GM21786 (cell line): ENCODE results near the gene PREX1.
A peak's percentile ranks its signal among the peaks of the same experiment; 100 is the strongest.

Experiments
- ATAC-seq: cut with Tn5 transposase; IDR thresholded peaks from one replicate; pipeline ENCODE4 v1.9.1; 2021; ENCODE audit not compliant: unreplicated experiment

The PREX1 gene

GRCh38 chr20:48737434-48738093 lies 90.2 kb downstream of the PREX1 start:
- no peak for ATAC-seq

- ATAC-seq = no peak
Observed at GRCh38 chr20:48736636-48737035, 91.2 kb downstream of the PREX1 start.

GRCh38 chr20:48736231-48736630 lies 91.6 kb downstream of the PREX1 start:
- ATAC-seq = no peak

GRCh38 chr20:48735112-48735511 lies 92.7 kb downstream of the PREX1 start:
- ATAC-seq = no peak

GRCh38 chr20:48734104-48734749 lies 93.6 kb downstream of the PREX1 start:
- no peak for ATAC-seq

- ATAC-seq = no peak
Observed at GRCh38 chr20:48733296-48733790, 94.5 kb downstream of the PREX1 start.

- no peak for ATAC-seq
Observed at GRCh38 chr20:48732081-48732829, 95.5 kb downstream of the PREX1 start.

GRCh38 chr20:48731536-48731935 lies 96.3 kb downstream of the PREX1 start:
- no peak for ATAC-seq

- no peak for ATAC-seq
Observed at GRCh38 chr20:48730977-48731376, 96.8 kb downstream of the PREX1 start.

GRCh38 chr20:48729538-48729937 lies 98.3 kb downstream of the PREX1 start:
- no peak for ATAC-seq

GRCh38 chr20:48728042-48728825 lies 99.6 kb downstream of the PREX1 start:
- no peak for ATAC-seq

- no peak for ATAC-seq
Observed at GRCh38 chr20:48727226-48727625, 100.6 kb downstream of the PREX1 start.

- no peak for ATAC-seq
Observed at GRCh38 chr20:48725555-48725991, 102.2 kb downstream of the PREX1 start.

GRCh38 chr20:48724891-48725554 lies 102.8 kb downstream of the PREX1 start:
- no peak for ATAC-seq

- ATAC-seq = no peak
Observed at GRCh38 chr20:48724382-48724781, 103.4 kb downstream of the PREX1 start.

GRCh38 chr20:48723308-48724264 lies 104.2 kb downstream of the PREX1 start:
- no peak for ATAC-seq

GRCh38 chr20:48722737-48723191 lies 105.0 kb downstream of the PREX1 start:
- peak; percentile 35 for ATAC-seq

GRCh38 chr20:48722002-48722731 lies 105.6 kb downstream of the PREX1 start:
- ATAC-seq = peak; percentile 7
